SK-N-SH (cell line): Measurements from ENCODE around the gene CDC25B. TPM values are rescaled to one million over a fixed set of nuclear protein-coding genes. Genes with fewer than 3 reads are reported as not detected.

ENCODE experiments used
- CTCF ChIA-PET: fragments of 300-600, 350-600 bp; formaldehyde crosslinking; extraction: SDS; loops from one replicate; lab custom pipeline; 2021; lab: Yijun Ruan, JAX
- POLR2A ChIA-PET: fragments of 350-600 bp; sonication (Branson Sonifier 250); formaldehyde crosslinking; extraction: SDS; loops from one replicate; lab custom pipeline; 2020; ENCODE audit warnings: antibody characterized with exemption, inconsistent platforms; lab: Yijun Ruan, JAX
- DNase-seq: peaks from one replicate; pipeline ENCODE4 v3.0.0; 2012
- H2AFZ ChIP-seq: fragments of 200-600 bp; sonication (generic); 2 replicates; pipeline ENCODE4 v1.8.1; 2016; ENCODE audit warnings: antibody characterized with exemption, mild to moderate bottlenecking, low read depth
- H3F3A ChIP-seq: fragments of 200-600 bp; sonication (generic); replicated peaks from 2 replicates; pipeline ENCODE3; 2016; ENCODE audit warnings: antibody characterized with exemption, mild to moderate bottlenecking; ENCODE audit not compliant: insufficient read depth
- H3K27ac ChIP-seq, 2 experiments: fragments of 200-500 bp in 1 of 2; fragments of 200-600 bp in 1 of 2; sonication (Bioruptor generic) in 1 of 2; sonication (generic), shearing (Covaris generic) in 1 of 2; 2 replicates each; pipeline versions ENCODE4 v1.5.1 to v1.6.1; 2014 to 2016; ENCODE audit warnings: low read depth in 2 of 2, inconsistent platforms in 1 of 2, low read length in 1 of 2, mild to moderate bottlenecking in 1 of 2, mixed read lengths in 1 of 2
- H3K27me3 ChIP-seq: fragments of 200-600 bp; sonication (generic), shearing (Covaris generic); 2 replicates; pipeline ENCODE4 v1.6.1; 2016; ENCODE audit warnings: mixed run types; ENCODE audit not compliant: insufficient read depth
- H3K36me3 ChIP-seq, 2 experiments: fragments of 200-500 bp in 1 of 2; fragments of 200-600 bp in 1 of 2; sonication (Bioruptor generic) in 1 of 2; sonication (generic) in 1 of 2; replicated peaks in 1 of 2; 2 replicates each; pipeline versions ENCODE3 to v1.5.1; 2014 to 2016; ENCODE audit warnings: low read length in 1 of 2, mild to moderate bottlenecking in 1 of 2; ENCODE audit not compliant: insufficient read depth in 2 of 2, control insufficient read depth in 1 of 2
- H3K4me1 ChIP-seq, 2 experiments: fragments of 200-500 bp in 1 of 2; fragments of 200-600 bp in 1 of 2; sonication (Bioruptor generic) in 1 of 2; sonication (generic), shearing (Covaris generic) in 1 of 2; 2 replicates each; pipeline versions ENCODE4 v1.5.1 to v1.6.1; 2014 to 2016; ENCODE audit warnings: low read depth in 1 of 2, low read length in 1 of 2, mixed run types in 1 of 2; ENCODE audit not compliant: insufficient read depth in 2 of 2, control insufficient read depth in 1 of 2
- H3K4me2 ChIP-seq: fragments of 200-600 bp; sonication (generic), shearing (Covaris generic); 2 replicates; pipeline ENCODE4 v1.6.1; 2017; ENCODE audit warnings: mixed run types
- H3K4me3 ChIP-seq, 2 experiments: fragments of 200-500 bp in 1 of 2; fragments of 200-600 bp in 1 of 2; sonication (Bioruptor generic) in 1 of 2; sonication (generic), shearing (Covaris generic) in 1 of 2; 2 replicates each; pipeline versions ENCODE4 v1.5.1 to v1.8.1; 2014 to 2016; ENCODE audit warnings: low read depth in 2 of 2, inconsistent platforms in 1 of 2, low read length in 1 of 2, mild to moderate bottlenecking in 1 of 2, mixed read lengths in 1 of 2, moderate library complexity in 1 of 2
- H3K79me2 ChIP-seq: fragments of 200-600 bp; sonication (generic); 2 replicates; pipeline ENCODE4 v1.8.1; 2017; ENCODE audit warnings: mild to moderate bottlenecking; ENCODE audit not compliant: insufficient read depth
- H3K9ac ChIP-seq: fragments of 200-600 bp; sonication (generic); 2 replicates; pipeline ENCODE4 v1.6.1; 2017; ENCODE audit warnings: mixed run types
- H3K9me2 ChIP-seq: fragments of 200-600 bp; sonication (generic); 2 replicates; pipeline ENCODE4 v1.6.1; 2017; ENCODE audit warnings: mixed run types
- H3K9me3 ChIP-seq: fragments of 200-600 bp; sonication (generic); 2 replicates; pipeline ENCODE4 v1.6.1; 2017; ENCODE audit warnings: mixed run types, mild to moderate bottlenecking, moderate library complexity
- H4K20me1 ChIP-seq: fragments of 200-600 bp; sonication (generic); 2 replicates; pipeline ENCODE4 v1.6.1; 2017; ENCODE audit warnings: mild to moderate bottlenecking, mixed run types; ENCODE audit not compliant: insufficient read depth
- ELF1 ChIP-seq: IDR thresholded peaks from 2 replicates; pipeline ENCODE4 v1.4.0; 2012
- EP300 ChIP-seq, 2 experiments: IDR thresholded peaks; 2 replicates each; pipeline versions ENCODE4 v1.4.0 to v1.6.1; 2012; ENCODE audit warnings: borderline replicate concordance in 1 of 2, low read depth in 1 of 2, low read length in 1 of 2
- FOSL2 ChIP-seq: IDR thresholded peaks from 2 replicates; pipeline ENCODE4 v1.4.0; 2012; ENCODE audit warnings: low read depth, mild to moderate bottlenecking, moderate library complexity, borderline replicate concordance
- RCOR1 ChIP-seq: fragments of 150-350 bp; IDR thresholded peaks from 2 replicates; pipeline ENCODE4 v1.6.1; 2017; ENCODE audit warnings: antibody characterized with exemption, low read length
- RFX5 ChIP-seq: IDR thresholded peaks from 2 replicates; pipeline ENCODE4 v1.6.1; 2012; ENCODE audit warnings: mild to moderate bottlenecking, improper control_type of control experiment, low read length
- SMC3 ChIP-seq: IDR thresholded peaks from 2 replicates; pipeline ENCODE4 v1.6.1; 2012; ENCODE audit warnings: low read depth, low read length, improper control_type of control experiment
- WGBS: methylation state at CpG from one replicate; pipeline ENCODE4 v1.1.6; 2017; ENCODE audit warnings: low lambda C conversion rate; 5-methylcytosine and 5-hydroxymethylcytosine counted together
- polyA plus RNA-seq, 3 experiments: library from polyadenylated mRNA; depleted of rRNA; stranded (reverse); fragments of >200 nt; gene quantifications; 2 replicates each; pipeline ENCODE4 v1.2.3, GENCODE V29; 2012
- TF ChIP-seq, protein P1 (sequence below): IDR thresholded peaks from 2 replicates; pipeline ENCODE4; 2012
- TF ChIP-seq, protein P2 (sequence below): fragments of 150-350 bp; IDR thresholded peaks from 2 replicates; pipeline ENCODE4 v1.6.1; 2016; ENCODE audit warnings: mild to moderate bottlenecking, low read depth, low read length

Gene CDC25B
- polyA plus RNA-seq, 1 of the 3 experiments (the other 2 are of a cell fraction), result 56.5 TPM

DNA sequence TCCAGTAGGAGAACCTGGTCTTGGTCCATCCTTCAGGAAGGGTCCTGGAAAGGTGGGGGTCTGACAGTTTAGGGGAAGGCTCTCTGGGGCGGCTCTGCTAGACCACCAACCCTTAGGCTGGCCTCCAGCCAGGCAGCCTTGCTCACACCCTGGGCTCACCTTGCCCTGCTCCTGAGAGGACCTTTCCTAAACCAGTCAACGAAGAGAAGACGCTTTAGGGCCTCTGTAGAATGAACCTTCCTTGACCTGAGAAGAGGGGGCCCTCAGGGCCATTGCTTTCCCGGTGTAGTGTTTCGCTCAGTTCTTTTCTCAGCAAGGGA lies 1.1 kb downstream of the CDC25B start:
- peak overlapping the region; percentile 70 to 72 for H3K4me3 ChIP-seq
- peak; percentile 10 for DNase-seq
- peaks cover 20 to 30% of the 10 kb centered on the region in 2 experiments for H3K36me3 ChIP-seq
- CTCF ChIA-PET, result interaction anchor here (3.5 kb wide), 1 partner anchor 22 kb away, joined by 51 read pairs; the partner anchor contains the start of gene AP5S1
- peak overlapping the region; percentile 98 for H3K4me2 ChIP-seq
- H3K9me2 ChIP-seq, result no peaks in the 10 kb centered on the region
- TF ChIP-seq SMC3 (no peak), ELF1 (no peak), RCOR1 (no peak), RFX5 (no peak)
- TF ChIP-seq, protein P1, sequence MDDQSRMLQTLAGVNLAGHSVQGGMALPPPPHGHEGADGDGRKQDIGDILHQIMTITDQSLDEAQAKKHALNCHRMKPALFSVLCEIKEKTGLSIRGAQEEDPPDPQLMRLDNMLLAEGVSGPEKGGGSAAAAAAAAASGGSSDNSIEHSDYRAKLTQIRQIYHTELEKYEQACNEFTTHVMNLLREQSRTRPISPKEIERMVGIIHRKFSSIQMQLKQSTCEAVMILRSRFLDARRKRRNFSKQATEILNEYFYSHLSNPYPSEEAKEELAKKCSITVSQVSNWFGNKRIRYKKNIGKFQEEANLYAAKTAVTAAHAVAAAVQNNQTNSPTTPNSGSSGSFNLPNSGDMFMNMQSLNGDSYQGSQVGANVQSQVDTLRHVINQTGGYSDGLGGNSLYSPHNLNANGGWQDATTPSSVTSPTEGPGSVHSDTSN, result no peak
- TF ChIP-seq, protein P2, sequence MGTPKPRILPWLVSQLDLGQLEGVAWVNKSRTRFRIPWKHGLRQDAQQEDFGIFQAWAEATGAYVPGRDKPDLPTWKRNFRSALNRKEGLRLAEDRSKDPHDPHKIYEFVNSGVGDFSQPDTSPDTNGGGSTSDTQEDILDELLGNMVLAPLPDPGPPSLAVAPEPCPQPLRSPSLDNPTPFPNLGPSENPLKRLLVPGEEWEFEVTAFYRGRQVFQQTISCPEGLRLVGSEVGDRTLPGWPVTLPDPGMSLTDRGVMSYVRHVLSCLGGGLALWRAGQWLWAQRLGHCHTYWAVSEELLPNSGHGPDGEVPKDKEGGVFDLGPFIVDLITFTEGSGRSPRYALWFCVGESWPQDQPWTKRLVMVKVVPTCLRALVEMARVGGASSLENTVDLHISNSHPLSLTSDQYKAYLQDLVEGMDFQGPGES, result no peak
- 65% methylated on average over 5 of the region's 5 CpGs for WGBS
- peaks cover 53% of the 10 kb centered on the region for H3K79me2 ChIP-seq
- POLR2A ChIA-PET, result no interaction called here
- H2AFZ ChIP-seq, result no peak overlapping the region
- no peaks in the 10 kb centered on the region for H3F3A ChIP-seq
- H3K4me1 ChIP-seq, result peaks cover 17 to 41% of the 10 kb centered on the region in 2 experiments; a peak in 3 of 4 replicates
- no peaks in the 10 kb centered on the region for H4K20me1 ChIP-seq
- peak overlapping the region; percentile 89 for H3K9ac ChIP-seq
- H3K27me3 ChIP-seq, result no peaks in the 10 kb centered on the region
- H3K27ac ChIP-seq, result peak overlapping the region in 1 of 2 experiments; percentile 64; a peak in 2 of 4 replicates
- H3K9me3 ChIP-seq, result no peaks in the 10 kb centered on the region

DNA sequence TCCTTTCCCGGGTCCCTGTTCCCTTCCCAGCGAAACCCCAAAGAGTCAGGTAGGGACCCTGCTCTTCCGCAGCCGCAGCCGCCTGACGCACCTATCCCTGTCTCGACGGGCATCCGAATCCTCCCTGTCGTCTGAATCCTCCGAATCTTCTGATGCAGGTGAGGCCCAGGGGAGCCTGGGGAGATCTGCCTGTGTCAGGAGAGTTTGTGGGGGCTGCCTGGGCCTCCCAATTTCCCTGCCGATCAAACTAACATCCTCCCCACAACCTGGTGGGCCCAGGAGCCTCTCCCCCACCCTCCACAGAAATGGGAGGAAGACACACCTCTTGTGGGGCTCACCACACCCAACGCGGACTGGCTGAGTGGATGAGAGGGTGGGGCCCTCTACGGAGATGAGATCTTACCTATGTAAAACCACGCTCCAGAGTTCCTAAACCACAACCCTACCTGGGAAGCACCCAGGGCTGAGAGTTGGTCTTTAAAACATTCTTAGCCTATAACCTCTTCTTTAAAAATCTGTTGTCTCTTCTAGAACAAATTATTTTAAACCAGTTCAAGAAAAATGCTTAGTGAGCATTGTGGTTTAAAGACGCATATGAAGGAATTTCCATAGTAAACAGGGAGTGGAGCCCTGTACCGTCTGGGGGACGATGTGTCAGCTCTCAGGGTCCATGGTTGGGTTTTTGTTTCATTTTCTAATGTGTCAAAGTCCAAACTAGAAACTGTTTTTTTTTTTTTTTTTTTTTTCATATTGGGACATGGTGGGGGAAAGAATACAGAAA lies 1.7 kb downstream of the CDC25B start:
- 69% methylated on average over 17 of the region's 19 CpGs for WGBS
- Histone ChIP-seq H3K4me2 (peak overlapping the region; percentile 98), H3K9ac (peak overlapping the region; percentile 89), H3K36me3 (peaks cover 24 to 36% of the 10 kb centered on the region in 2 experiments), H3K9me3 (no peaks in the 10 kb centered on the region), H3K4me3 (peak overlapping the region; percentile 70 to 72; a peak in 3 of 4 replicates), H3K27ac (peak overlapping the region in 1 of 2 experiments; percentile 47; a peak in 2 of 4 replicates), H3K79me2 (peaks cover 53% of the 10 kb centered on the region), H3K9me2 (no peaks in the 10 kb centered on the region), H3K4me1 (peaks cover 17 to 41% of the 10 kb centered on the region in 2 experiments; a peak in 3 of 4 replicates), H3K27me3 (no peaks in the 10 kb centered on the region), H4K20me1 (no peaks in the 10 kb centered on the region), H2AFZ (no peak overlapping the region), H3F3A (peaks cover 3% of the 10 kb centered on the region)
- TF ChIP-seq FOSL2 (no peak), EP300 (IDR thresholded peaks at IDR 0.05; ENCODE audit: borderline replicate concordance in 1 of 2, low read depth in 1 of 2, low read length in 1 of 2) (no peak)
- TF ChIP-seq, protein P2, result no peak
- peak; percentile 11 for DNase-seq
- CTCF ChIA-PET, result interaction anchor here (3.5 kb wide), 1 partner anchor 22 kb away, joined by 51 read pairs; the partner anchor contains the start of gene AP5S1
- POLR2A ChIA-PET, result no interaction called here
